ENCODE data around the gene YTHDF1. TPM values are rescaled to one million over a fixed set of nuclear protein-coding genes. Genes with fewer than 3 reads are reported as not detected.

YTHDF1 gene
- total RNA-seq, 4 donors from 2014 or later = 20.9 to 24.3 (median 21.8) TPM

DNA sequence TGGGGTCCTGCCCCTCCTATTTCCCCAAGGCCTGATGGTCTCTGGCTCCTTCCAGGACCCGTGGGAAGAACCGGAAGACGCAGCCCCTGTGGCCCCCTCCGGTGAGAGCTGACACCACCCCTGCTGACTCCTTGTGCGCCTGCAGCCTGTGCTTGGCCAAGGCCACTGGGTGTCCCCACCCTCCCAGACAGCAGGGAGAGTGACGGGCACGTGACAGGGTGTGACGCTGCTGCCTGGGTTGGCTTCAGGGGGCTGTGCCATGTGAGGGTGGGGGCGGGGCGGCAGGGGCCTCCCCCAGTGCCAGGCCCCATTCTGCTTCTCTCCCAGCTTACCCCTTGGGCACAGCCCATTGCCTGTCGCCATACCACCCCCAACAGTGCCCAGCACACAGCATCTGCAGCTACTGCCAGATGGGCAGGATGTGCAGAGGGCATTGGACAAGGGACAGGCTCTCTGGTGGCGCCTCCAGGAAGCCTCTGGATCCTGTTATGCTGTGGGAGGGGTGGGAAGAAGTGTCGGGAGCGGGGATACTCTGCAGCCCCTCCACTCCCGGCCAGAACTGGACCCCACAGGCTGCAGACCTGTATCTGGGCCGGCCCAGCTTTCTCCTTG is 22.7 kb upstream of the YTHDF1 start:
- TF ChIP-seq, protein P1, sequence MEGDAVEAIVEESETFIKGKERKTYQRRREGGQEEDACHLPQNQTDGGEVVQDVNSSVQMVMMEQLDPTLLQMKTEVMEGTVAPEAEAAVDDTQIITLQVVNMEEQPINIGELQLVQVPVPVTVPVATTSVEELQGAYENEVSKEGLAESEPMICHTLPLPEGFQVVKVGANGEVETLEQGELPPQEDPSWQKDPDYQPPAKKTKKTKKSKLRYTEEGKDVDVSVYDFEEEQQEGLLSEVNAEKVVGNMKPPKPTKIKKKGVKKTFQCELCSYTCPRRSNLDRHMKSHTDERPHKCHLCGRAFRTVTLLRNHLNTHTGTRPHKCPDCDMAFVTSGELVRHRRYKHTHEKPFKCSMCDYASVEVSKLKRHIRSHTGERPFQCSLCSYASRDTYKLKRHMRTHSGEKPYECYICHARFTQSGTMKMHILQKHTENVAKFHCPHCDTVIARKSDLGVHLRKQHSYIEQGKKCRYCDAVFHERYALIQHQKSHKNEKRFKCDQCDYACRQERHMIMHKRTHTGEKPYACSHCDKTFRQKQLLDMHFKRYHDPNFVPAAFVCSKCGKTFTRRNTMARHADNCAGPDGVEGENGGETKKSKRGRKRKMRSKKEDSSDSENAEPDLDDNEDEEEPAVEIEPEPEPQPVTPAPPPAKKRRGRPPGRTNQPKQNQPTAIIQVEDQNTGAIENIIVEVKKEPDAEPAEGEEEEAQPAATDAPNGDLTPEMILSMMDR (IDR thresholded peaks at IDR 0.05; ENCODE audit: low read depth) = no peak

DNA sequence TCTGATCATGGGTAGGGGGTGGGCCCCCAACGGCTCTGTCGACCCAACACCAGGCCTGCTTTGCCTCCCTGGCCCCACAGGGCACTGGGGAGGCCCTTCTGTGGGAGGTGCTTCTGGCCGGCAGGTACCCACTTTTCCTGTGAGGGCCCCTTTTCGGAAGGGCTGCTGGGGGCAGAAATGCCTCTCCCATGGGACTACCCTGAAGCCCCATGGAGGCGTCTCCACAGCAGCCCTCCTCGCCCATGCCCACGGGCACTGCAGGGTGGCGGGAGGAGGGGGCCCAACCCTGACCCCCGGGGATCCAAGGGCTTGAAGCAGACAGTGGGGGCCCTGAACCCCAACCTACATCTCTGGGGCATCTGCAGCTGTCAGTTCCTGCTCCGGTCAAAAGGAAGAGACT is 22.1 kb upstream of the YTHDF1 start:
- TF ChIP-seq, protein P1 (IDR thresholded peaks at IDR 0.05; ENCODE audit: low read depth) = no peak

DNA sequence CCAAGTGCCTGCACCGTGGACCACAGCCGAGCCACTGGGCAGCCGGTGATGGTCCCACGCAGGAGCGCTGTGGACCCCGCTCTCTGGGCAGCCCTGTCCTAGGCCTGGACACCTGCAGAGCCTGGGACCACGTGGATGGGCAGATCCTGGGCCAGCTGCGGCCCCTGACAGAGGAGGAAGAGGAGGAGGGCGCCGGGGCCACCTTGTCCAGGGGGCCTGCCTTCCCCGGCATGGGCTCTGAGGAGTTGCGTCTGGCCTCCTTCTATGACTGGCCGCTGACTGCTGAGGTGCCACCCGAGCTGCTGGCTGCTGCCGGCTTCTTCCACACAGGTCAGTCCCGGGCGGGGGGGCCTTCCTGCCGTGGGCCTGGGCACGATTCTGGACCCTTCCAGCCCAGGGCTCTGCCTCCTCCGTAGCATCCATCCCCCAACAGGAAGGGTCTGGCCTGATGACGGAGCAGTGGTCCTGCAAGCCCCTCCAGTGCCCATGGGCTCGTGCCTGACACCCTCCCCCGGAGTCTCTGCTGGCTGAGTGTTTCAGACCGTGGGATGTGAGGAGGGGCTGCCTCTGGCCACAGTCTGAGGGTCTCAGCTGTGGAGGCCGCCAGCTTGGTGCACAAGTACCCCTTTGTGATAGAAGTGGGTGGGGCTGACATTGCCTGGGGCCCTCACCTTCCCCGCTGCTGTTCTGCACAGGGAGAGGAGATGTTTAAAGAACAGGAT is 20.3 kb upstream of the YTHDF1 start:
- TF ChIP-seq, protein P1 (IDR thresholded peaks at IDR 0.05; ENCODE audit: low read depth) = no peak

DNA sequence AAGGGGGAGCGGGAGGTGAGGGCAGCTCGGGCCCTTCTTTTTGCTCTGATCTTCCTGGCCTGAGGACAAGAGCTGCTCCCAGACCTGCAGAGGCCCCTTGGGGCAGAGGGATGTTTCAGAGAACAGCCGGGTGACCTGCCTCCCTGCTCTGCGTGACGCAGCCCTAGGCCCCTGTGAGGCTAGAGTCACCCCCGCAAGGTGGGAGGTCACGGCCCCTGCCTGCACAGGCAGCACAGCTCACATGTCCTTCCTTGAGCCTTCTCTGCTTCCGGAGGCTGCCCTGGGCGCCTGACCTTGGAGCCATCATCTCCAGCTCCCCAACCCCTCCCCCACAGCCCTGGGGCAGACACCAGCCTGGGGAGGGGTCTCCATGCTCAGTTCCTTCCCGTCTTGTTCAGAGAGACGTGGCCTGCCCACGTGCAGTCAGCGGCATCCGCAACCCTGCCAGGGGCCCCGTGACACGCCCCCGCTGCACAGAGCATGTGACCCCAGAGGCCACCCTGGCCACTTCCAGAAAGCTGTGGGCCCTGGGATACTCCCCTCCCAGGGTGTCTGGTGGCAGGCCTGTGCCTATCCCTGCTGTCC is 19.6 kb upstream of the YTHDF1 start, which contains the start of gene BIRC7:
BIRC7 (plus strand) TSS at position 507 of the 585 bp plus-strand sequence. CDS start 192 bp downstream, outside the sequence.
- TF ChIP-seq, protein P1 (IDR thresholded peaks at IDR 0.05; ENCODE audit: low read depth) = no peak

DNA sequence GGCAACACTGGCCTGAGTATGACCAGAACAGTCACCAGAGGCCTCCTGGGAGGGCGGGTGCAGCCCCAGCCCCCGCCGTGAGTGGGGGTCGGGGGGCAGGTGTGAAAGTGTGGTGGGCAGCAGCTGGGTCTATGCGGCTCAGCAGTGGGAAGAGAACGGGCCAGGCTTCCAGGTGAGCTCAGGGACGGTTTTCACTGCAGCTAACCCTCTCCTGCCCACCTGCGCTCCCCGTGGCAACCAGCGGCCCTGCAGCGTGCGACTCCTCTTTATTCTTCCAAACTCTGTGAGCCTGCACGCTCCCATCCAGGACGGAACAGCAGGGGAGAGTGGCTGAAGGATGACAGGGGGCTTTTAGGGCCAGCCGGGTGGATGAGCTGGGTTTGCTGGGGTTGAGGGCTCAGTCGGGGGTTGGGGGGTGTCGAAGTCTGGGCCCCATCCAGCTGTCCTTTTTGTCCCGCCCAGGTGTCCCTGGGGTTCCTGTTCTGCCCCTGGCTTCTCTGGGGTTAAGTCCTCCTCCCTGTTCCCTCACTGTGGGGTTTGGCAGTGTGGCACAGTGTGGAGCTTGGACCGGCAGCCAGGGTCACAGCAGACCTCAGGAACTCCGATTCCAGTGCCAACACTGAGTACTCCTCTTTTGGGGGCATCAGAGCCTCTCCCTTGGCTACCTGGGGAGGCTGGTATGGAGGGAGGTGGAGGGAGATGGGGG is 18.9 kb upstream of the YTHDF1 start:
- TF ChIP-seq, protein P1 (IDR thresholded peaks at IDR 0.05; ENCODE audit: low read depth) = no peak

DNA sequence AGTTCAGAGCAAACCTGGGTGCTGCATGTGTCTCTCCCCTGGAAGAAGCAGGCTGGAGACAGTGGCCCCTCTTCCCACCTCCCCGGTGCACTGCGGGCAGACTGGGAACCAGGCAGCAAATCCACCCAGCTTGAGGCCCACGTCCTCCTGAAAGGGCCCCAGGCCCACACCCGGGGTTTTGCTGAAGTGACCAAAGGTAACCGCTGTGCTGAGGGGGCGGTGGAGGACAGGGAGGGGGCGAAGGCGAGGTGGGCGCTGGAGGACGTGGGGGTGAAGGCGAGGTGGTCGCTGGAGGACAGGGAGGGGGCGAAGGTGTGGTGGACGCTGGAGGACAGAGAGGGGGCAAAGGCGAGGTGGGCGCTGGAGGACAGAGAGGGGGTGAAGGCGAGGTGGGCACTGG is 18.0 kb upstream of the YTHDF1 start:
- TF ChIP-seq, protein P1 (IDR thresholded peaks at IDR 0.05; ENCODE audit: low read depth) = no peak

DNA sequence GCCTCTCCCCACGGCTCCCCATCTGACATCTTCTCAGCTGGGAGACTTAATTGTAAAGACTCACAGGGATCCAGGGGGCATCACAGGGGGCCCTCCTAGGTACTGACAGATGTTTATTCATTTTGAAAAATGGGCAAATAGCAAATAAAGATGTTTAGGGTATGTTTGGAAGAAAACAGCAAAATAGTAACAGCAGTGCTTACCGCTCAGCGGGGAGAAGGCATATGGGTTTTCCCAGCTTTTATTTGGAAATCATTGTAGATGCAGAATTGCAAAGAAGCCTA is 17.1 kb upstream of the YTHDF1 start:
- TF ChIP-seq, protein P1 (IDR thresholded peaks at IDR 0.05; ENCODE audit: low read depth) = no peak

Measured in subcutaneous adipose tissue (tissue), 4 donors.